ENCODE data around the gene FCF1. TPM values are rescaled to one million over a fixed set of nuclear protein-coding genes. Genes with fewer than 3 reads are reported as not detected.

Gene FCF1
- total RNA-seq, 1 donor from 2014 or later: 40.7 TPM

GRCh38 chr14:74682169-74682952 lies 30.6 kb upstream of the FCF1 start:
- no peaks in the 10 kb centered on the region for H3K27me3 ChIP-seq
- intact Hi-C loops (cut with DNase I): no loop called here
- TF ChIP-seq CTCF (IDR thresholded peaks at IDR 0.05): no peak
- H3K27ac ChIP-seq: no peak overlapping the region
- DNase-seq (no peak), ATAC-seq (no peak)
- peaks cover 61% of the 10 kb centered on the region for H3K36me3 ChIP-seq
- no peak overlapping the region for H3K4me3 ChIP-seq
- H3K9me3 ChIP-seq: no peaks in the 10 kb centered on the region
- H3K4me1 ChIP-seq: no peaks in the 10 kb centered on the region

GRCh38 chr14:74683406-74683805 lies 29.5 kb upstream of the FCF1 start:
- Histone ChIP-seq H3K27ac (no peak overlapping the region), H3K36me3 (peaks cover 71% of the 10 kb centered on the region), H3K27me3 (no peaks in the 10 kb centered on the region), H3K4me3 (no peak overlapping the region), H3K4me1 (no peaks in the 10 kb centered on the region), H3K9me3 (no peaks in the 10 kb centered on the region)
- intact Hi-C loops (cut with DNase I): no loop called here
- DNase-seq (no peak), ATAC-seq (no peak)
- no peak for TF ChIP-seq CTCF (IDR thresholded peaks at IDR 0.05)

GRCh38 chr14:74684434-74684833 lies 28.5 kb upstream of the FCF1 start:
- Histone ChIP-seq H3K36me3 (peaks cover 76% of the 10 kb centered on the region), H3K4me1 (no peaks in the 10 kb centered on the region), H3K27ac (no peak overlapping the region), H3K27me3 (no peaks in the 10 kb centered on the region), H3K9me3 (no peaks in the 10 kb centered on the region), H3K4me3 (no peak overlapping the region)
- intact Hi-C loops (cut with DNase I): no loop called here
- TF ChIP-seq CTCF (IDR thresholded peaks at IDR 0.05): no peak
- DNase-seq (no peak), ATAC-seq (peak; percentile 76)

- peak; percentile 71 for ATAC-seq
- no peak for DNase-seq
- Histone ChIP-seq H3K36me3 (peaks cover 74% of the 10 kb centered on the region), H3K4me3 (no peak overlapping the region), H3K27me3 (no peaks in the 10 kb centered on the region), H3K4me1 (no peaks in the 10 kb centered on the region), H3K9me3 (no peaks in the 10 kb centered on the region), H3K27ac (no peak overlapping the region)
- TF ChIP-seq CTCF (IDR thresholded peaks at IDR 0.05): no peak
- intact Hi-C loops (cut with DNase I): no loop called here
These were observed 27.9 kb upstream of the FCF1 start for GRCh38 chr14:74685056-74685455.

- H3K36me3 ChIP-seq: peaks cover 79% of the 10 kb centered on the region
- H3K27ac ChIP-seq: no peak overlapping the region
- ATAC-seq (no peak), DNase-seq (no peak)
- H3K27me3 ChIP-seq: no peaks in the 10 kb centered on the region
- H3K4me3 ChIP-seq: no peak overlapping the region
- H3K4me1 ChIP-seq: no peaks in the 10 kb centered on the region
- intact Hi-C loops (cut with DNase I): no loop called here
- H3K9me3 ChIP-seq: no peaks in the 10 kb centered on the region
- no peak for TF ChIP-seq CTCF (IDR thresholded peaks at IDR 0.05)
These were observed 26.8 kb upstream of the FCF1 start for GRCh38 chr14:74685921-74686678.
